ENCODE measurements around the gene GHRL.

GHRL gene

GRCh38 chr3:10330319-10330718 is 37.6 kb upstream of the GHRL start:
- Histone ChIP-seq H3K4me1 (ENCODE audit: low read length) (peaks cover 5% of the 10 kb centered on the region; the same call in 1 of the 2 replicates), H2AFZ (ENCODE audit: low read depth, low read length) (no peak overlapping the region)

GRCh38 chr3:10329495-10330015 is 36.8 kb upstream of the GHRL start:
- Histone ChIP-seq H3K27ac (ENCODE audit: low read length) (no peak overlapping the region), H3K9ac (ENCODE audit: low read length) (no peak overlapping the region), H3K9me3 (ENCODE audit: insufficient read depth, low read length) (no peaks in the 10 kb centered on the region), H3K79me2 (ENCODE audit: low read length) (no peaks in the 10 kb centered on the region), H4K20me1 (ENCODE audit: insufficient read depth, low read length) (no peaks in the 10 kb centered on the region), H3K4me1 (ENCODE audit: low read length) (peaks cover 5% of the 10 kb centered on the region; the same call in 1 of the 2 replicates), H3K4me3 (ENCODE audit: low read length) (no peak overlapping the region), H3K27me3 (ENCODE audit: low read depth, low read length) (peaks cover 14% of the 10 kb centered on the region), H2AFZ (ENCODE audit: low read depth, low read length) (no peak overlapping the region), H3K36me3 (replicated peaks; ENCODE audit: low read depth, low read length) (no peaks in the 10 kb centered on the region), H3K4me2 (ENCODE audit: low read length) (no peak overlapping the region)
- TF ChIP-seq EZH2phosphoT487 (IDR thresholded peaks at IDR 0.05; ENCODE audit: low read depth) (no peak), CTCF (IDR thresholded peaks at IDR 0.05; ENCODE audit: low read depth, low read length) (no peak)

More at GRCh38 chr3:10330319-10330718, 37.6 kb upstream of the GHRL start:
- no peak for TF ChIP-seq CTCF (IDR thresholded peaks at IDR 0.05; ENCODE audit: low read depth, low read length)
- TF ChIP-seq EZH2phosphoT487 (IDR thresholded peaks at IDR 0.05; ENCODE audit: low read depth) = no peak
- H3K27me3 ChIP-seq (ENCODE audit: low read depth, low read length) = peaks cover 14% of the 10 kb centered on the region
- no peak overlapping the region for H3K27ac ChIP-seq (ENCODE audit: low read length)
- H3K79me2 ChIP-seq (ENCODE audit: low read length) = no peaks in the 10 kb centered on the region
- H3K9me3 ChIP-seq (ENCODE audit: insufficient read depth, low read length) = no peaks in the 10 kb centered on the region
- no peak overlapping the region for H3K4me2 ChIP-seq (ENCODE audit: low read length)
- H3K36me3 ChIP-seq (replicated peaks; ENCODE audit: low read depth, low read length) = no peaks in the 10 kb centered on the region
- no peak overlapping the region for H3K9ac ChIP-seq (ENCODE audit: low read length)
- H3K4me3 ChIP-seq (ENCODE audit: low read length) = no peak overlapping the region
- no peaks in the 10 kb centered on the region for H4K20me1 ChIP-seq (ENCODE audit: insufficient read depth, low read length)

- Histone ChIP-seq H2AFZ (ENCODE audit: low read depth, low read length) (no peak overlapping the region), H3K27ac (ENCODE audit: low read length) (no peak overlapping the region), H3K79me2 (ENCODE audit: low read length) (no peaks in the 10 kb centered on the region), H3K9me3 (ENCODE audit: insufficient read depth, low read length) (no peaks in the 10 kb centered on the region), H4K20me1 (ENCODE audit: insufficient read depth, low read length) (no peaks in the 10 kb centered on the region), H3K9ac (ENCODE audit: low read length) (no peak overlapping the region), H3K36me3 (replicated peaks; ENCODE audit: low read depth, low read length) (no peaks in the 10 kb centered on the region), H3K27me3 (ENCODE audit: low read depth, low read length) (peaks cover 14% of the 10 kb centered on the region), H3K4me2 (ENCODE audit: low read length) (no peak overlapping the region), H3K4me1 (ENCODE audit: low read length) (peaks cover 5% of the 10 kb centered on the region; the same call in 1 of the 2 replicates), H3K4me3 (ENCODE audit: low read length) (no peak overlapping the region)
- no peak for TF ChIP-seq EZH2phosphoT487 (IDR thresholded peaks at IDR 0.05; ENCODE audit: low read depth)
These were observed 35.8 kb upstream of the GHRL start for GRCh38 chr3:10328460-10329071.

GRCh38 chr3:10327592-10327991 is 34.8 kb upstream of the GHRL start:
- TF ChIP-seq CTCF (IDR thresholded peaks at IDR 0.05; ENCODE audit: low read depth, low read length) (no peak), EZH2phosphoT487 (IDR thresholded peaks at IDR 0.05; ENCODE audit: low read depth) (no peak)

More at GRCh38 chr3:10327592-10327991, 34.8 kb upstream of the GHRL start:
- no peak overlapping the region for H3K27ac ChIP-seq (ENCODE audit: low read length)
- H3K4me3 ChIP-seq (ENCODE audit: low read length) = no peak overlapping the region
- no peaks in the 10 kb centered on the region for H3K36me3 ChIP-seq (replicated peaks; ENCODE audit: low read depth, low read length)
- no peaks in the 10 kb centered on the region for H3K79me2 ChIP-seq (ENCODE audit: low read length)
- H3K4me2 ChIP-seq (ENCODE audit: low read length) = no peak overlapping the region
- H3K4me1 ChIP-seq (ENCODE audit: low read length) = no peaks in the 10 kb centered on the region
- no peak overlapping the region for H2AFZ ChIP-seq (ENCODE audit: low read depth, low read length)
- no peaks in the 10 kb centered on the region for H4K20me1 ChIP-seq (ENCODE audit: insufficient read depth, low read length)
- H3K9me3 ChIP-seq (ENCODE audit: insufficient read depth, low read length) = no peaks in the 10 kb centered on the region
- peaks cover 14% of the 10 kb centered on the region for H3K27me3 ChIP-seq (ENCODE audit: low read depth, low read length)
- no peak overlapping the region for H3K9ac ChIP-seq (ENCODE audit: low read length)
